ENCODE data around the gene ENAH.
A peak's percentile ranks its signal among the peaks of the same experiment; 100 is the strongest.

ENAH gene

GRCh38 chr1:225556694-225557093 lies 96.2 kb downstream of the ENAH start:
- no peak overlapping the region for H3K9ac ChIP-seq (ENCODE audit: low read length)
- H3K4me1 ChIP-seq (ENCODE audit: insufficient read depth, low read length, severe bottlenecking), result no peaks in the 10 kb centered on the region
- H3K9me2 ChIP-seq (ENCODE audit: low read depth, low read length), result no peaks in the 10 kb centered on the region
- H3K4me2 ChIP-seq (ENCODE audit: low read length), result no peak overlapping the region
- H3K27me3 ChIP-seq (ENCODE audit: insufficient read depth, low read length), result no peaks in the 10 kb centered on the region; the same call in 1 of the 2 replicates
- no peak overlapping the region for H3K4me3 ChIP-seq (ENCODE audit: low read depth, low read length, poor library complexity, severe bottlenecking)
- no peaks in the 10 kb centered on the region for H3F3A ChIP-seq (ENCODE audit: insufficient read depth, low read length)
- H3K36me3 ChIP-seq (ENCODE audit: insufficient read depth, low read length), result no peaks in the 10 kb centered on the region; the same call in 1 of the 2 replicates
- H4K20me1 ChIP-seq (ENCODE audit: insufficient read depth, low read length), result no peaks in the 10 kb centered on the region
- no peak overlapping the region for H3K27ac ChIP-seq (ENCODE audit: low read depth, low read length, poor library complexity, severe bottlenecking)
- TF ChIP-seq EZH2 (IDR thresholded peaks at IDR 0.05; ENCODE audit: borderline replicate concordance, low read length) (no peak), CTCF (IDR thresholded peaks at IDR 0.05; ENCODE audit: low read length) (no peak)
- H2AFZ ChIP-seq (ENCODE audit: low read length), result no peak overlapping the region
- H3K79me2 ChIP-seq (ENCODE audit: insufficient read depth, low read length), result no peaks in the 10 kb centered on the region
- 0 out of 2 replicates have a peak, but pooled peaks cover 6% of the 10 kb centered on the region for H3K9me3 ChIP-seq (ENCODE audit: low read length)

- Histone ChIP-seq H2AFZ (ENCODE audit: low read length) (no peak overlapping the region), H3K4me1 (ENCODE audit: insufficient read depth, low read length, severe bottlenecking) (no peaks in the 10 kb centered on the region), H3K9me2 (ENCODE audit: low read depth, low read length) (no peaks in the 10 kb centered on the region), H3K27ac (ENCODE audit: low read depth, low read length, poor library complexity, severe bottlenecking) (no peak overlapping the region), H3K79me2 (ENCODE audit: insufficient read depth, low read length) (no peaks in the 10 kb centered on the region), H3F3A (ENCODE audit: insufficient read depth, low read length) (no peaks in the 10 kb centered on the region), H3K27me3 (ENCODE audit: insufficient read depth, low read length) (no peaks in the 10 kb centered on the region; the same call in 1 of the 2 replicates), H3K4me3 (ENCODE audit: low read depth, low read length, poor library complexity, severe bottlenecking) (no peak overlapping the region), H3K9me3 (ENCODE audit: low read length) (0 out of 2 replicates have a peak, but pooled peaks cover 6% of the 10 kb centered on the region), H4K20me1 (ENCODE audit: insufficient read depth, low read length) (no peaks in the 10 kb centered on the region), H3K9ac (ENCODE audit: low read length) (no peak overlapping the region), H3K4me2 (ENCODE audit: low read length) (no peak overlapping the region), H3K36me3 (ENCODE audit: insufficient read depth, low read length) (no peaks in the 10 kb centered on the region; the same call in 1 of the 2 replicates)
- TF ChIP-seq EZH2 (IDR thresholded peaks at IDR 0.05; ENCODE audit: borderline replicate concordance, low read length) (no peak), CTCF (IDR thresholded peaks at IDR 0.05; ENCODE audit: low read length) (no peak)
These were observed 97.1 kb downstream of the ENAH start for GRCh38 chr1:225555821-225556220.

DNA sequence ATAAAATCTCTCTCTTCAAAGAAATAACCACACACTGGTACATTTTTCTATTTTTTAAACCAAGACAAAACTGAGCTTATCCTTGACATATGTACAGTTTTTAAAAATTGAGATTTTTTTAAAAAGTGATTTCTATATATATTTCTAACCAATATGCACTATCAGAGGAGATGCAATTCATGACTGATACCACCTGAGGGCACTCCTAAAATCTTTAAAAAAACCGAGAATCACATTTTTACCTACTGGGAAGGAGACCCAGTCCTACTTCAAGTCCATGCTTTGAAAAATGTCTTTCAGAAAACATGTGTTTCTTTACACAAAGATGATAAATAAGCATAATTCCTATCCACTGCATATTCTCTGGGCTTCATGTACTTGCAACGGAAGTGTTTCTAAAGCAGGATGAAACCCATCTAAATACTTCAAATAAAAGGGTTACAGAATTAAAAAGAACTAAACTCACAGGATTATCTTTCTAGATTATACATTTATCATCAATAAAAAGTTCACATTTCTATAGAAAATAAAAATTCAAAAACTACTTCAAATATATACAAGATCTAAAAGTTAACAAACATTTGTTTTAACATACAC lies 98.6 kb downstream of the ENAH start:
- TF ChIP-seq CTCF (IDR thresholded peaks at IDR 0.05; ENCODE audit: low read length), result peak; percentile 59
- no peak for TF ChIP-seq EZH2 (IDR thresholded peaks at IDR 0.05; ENCODE audit: borderline replicate concordance, low read length)
- H3K4me1 ChIP-seq (ENCODE audit: insufficient read depth, low read length, severe bottlenecking), result no peaks in the 10 kb centered on the region
- no peak overlapping the region for H3K4me2 ChIP-seq (ENCODE audit: low read length)
- H4K20me1 ChIP-seq (ENCODE audit: insufficient read depth, low read length), result no peaks in the 10 kb centered on the region
- H3K79me2 ChIP-seq (ENCODE audit: insufficient read depth, low read length), result no peaks in the 10 kb centered on the region
- no peak overlapping the region for H2AFZ ChIP-seq (ENCODE audit: low read length)
- 0 out of 2 replicates have a peak, but pooled peaks cover 6% of the 10 kb centered on the region for H3K9me3 ChIP-seq (ENCODE audit: low read length)
- no peaks in the 10 kb centered on the region; the same call in 1 of the 2 replicates for H3K36me3 ChIP-seq (ENCODE audit: insufficient read depth, low read length)
- H3K27ac ChIP-seq (ENCODE audit: low read depth, low read length, poor library complexity, severe bottlenecking), result no peak overlapping the region
- no peaks in the 10 kb centered on the region for H3K9me2 ChIP-seq (ENCODE audit: low read depth, low read length)
- H3F3A ChIP-seq (ENCODE audit: insufficient read depth, low read length), result no peaks in the 10 kb centered on the region
- no peak overlapping the region for H3K9ac ChIP-seq (ENCODE audit: low read length)
- H3K4me3 ChIP-seq (ENCODE audit: low read depth, low read length, poor library complexity, severe bottlenecking), result no peak overlapping the region
- no peaks in the 10 kb centered on the region for H3K27me3 ChIP-seq (ENCODE audit: insufficient read depth, low read length)
